ENCODE results near the gene RFESD.

Gene RFESD

GRCh38 chr5:95619514-95620029, 27.0 kb upstream of the RFESD start:
- H4K20me1 ChIP-seq (ENCODE audit: insufficient read depth, low read length), result no peaks in the 10 kb centered on the region
- TF ChIP-seq, protein P1, sequence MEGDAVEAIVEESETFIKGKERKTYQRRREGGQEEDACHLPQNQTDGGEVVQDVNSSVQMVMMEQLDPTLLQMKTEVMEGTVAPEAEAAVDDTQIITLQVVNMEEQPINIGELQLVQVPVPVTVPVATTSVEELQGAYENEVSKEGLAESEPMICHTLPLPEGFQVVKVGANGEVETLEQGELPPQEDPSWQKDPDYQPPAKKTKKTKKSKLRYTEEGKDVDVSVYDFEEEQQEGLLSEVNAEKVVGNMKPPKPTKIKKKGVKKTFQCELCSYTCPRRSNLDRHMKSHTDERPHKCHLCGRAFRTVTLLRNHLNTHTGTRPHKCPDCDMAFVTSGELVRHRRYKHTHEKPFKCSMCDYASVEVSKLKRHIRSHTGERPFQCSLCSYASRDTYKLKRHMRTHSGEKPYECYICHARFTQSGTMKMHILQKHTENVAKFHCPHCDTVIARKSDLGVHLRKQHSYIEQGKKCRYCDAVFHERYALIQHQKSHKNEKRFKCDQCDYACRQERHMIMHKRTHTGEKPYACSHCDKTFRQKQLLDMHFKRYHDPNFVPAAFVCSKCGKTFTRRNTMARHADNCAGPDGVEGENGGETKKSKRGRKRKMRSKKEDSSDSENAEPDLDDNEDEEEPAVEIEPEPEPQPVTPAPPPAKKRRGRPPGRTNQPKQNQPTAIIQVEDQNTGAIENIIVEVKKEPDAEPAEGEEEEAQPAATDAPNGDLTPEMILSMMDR (IDR thresholded peaks at IDR 0.05; ENCODE audit: low read depth, low read length), result no peak
- H3K4me2 ChIP-seq (ENCODE audit: low read length), result no peak overlapping the region
- H3K27ac ChIP-seq (ENCODE audit: low read length), result no peak overlapping the region
- H3K4me1 ChIP-seq (ENCODE audit: low read length), result peaks cover 18% of the 10 kb centered on the region
- H3K79me2 ChIP-seq (ENCODE audit: low read length), result no peaks in the 10 kb centered on the region
- no peaks in the 10 kb centered on the region for H3K27me3 ChIP-seq (ENCODE audit: low read depth, low read length)
- no peak overlapping the region for H2AFZ ChIP-seq (ENCODE audit: low read depth, low read length)
- H3K9ac ChIP-seq (ENCODE audit: low read length), result no peak overlapping the region
- no peaks in the 10 kb centered on the region for H3K9me3 ChIP-seq (ENCODE audit: insufficient read depth, low read length)
- H3K36me3 ChIP-seq (replicated peaks; ENCODE audit: low read depth, low read length), result no peaks in the 10 kb centered on the region
- H3K4me3 ChIP-seq (ENCODE audit: low read length), result no peak overlapping the region

DNA sequence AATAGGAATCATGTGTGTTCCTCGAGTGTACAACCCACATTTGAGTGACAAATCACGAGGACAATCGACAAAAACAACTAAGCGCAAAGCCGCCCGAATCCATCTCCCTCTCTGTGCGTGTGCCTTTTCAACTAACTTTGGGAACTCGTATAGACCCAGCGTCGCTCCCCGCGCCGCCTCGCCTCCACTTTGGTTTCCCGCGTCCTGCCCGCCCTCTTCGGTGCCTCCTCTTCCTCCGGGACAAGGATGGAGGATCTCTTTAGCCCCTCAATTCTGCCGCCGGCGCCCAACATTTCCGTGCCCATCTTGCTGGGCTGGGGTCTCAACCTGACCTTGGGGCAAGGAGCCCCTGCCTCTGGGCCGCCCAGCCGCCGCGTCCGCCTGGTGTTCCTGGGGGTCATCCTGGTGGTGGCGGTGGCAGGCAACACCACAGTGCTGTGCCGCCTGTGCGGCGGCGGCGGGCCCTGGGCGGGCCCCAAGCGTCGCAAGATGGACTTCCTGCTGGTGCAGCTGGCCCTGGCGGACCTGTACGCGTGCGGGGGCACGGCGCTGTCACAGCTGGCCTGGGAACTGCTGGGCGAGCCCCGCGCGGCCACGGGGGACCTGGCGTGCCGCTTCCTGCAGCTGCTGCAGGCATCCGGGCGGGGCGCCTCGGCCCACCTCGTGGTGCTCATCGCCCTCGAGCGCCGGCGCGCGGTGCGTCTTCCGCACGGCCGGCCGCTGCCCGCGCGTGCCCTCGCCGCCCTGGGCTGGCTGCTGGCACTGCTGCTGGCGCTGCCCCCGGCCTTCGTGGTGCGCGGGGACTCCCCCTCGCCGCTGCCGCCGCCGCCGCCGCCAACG, 26.3 kb upstream of the RFESD start, which contains the start of gene GPR150:
GPR150 (plus strand) TSS at position 58 of the 840 bp plus-strand sequence; CDS start at position 247, 189 bp downstream.
- Histone ChIP-seq H3K9me3 (ENCODE audit: insufficient read depth, low read length) (no peaks in the 10 kb centered on the region), H3K36me3 (replicated peaks; ENCODE audit: low read depth, low read length) (no peaks in the 10 kb centered on the region), H3K27ac (ENCODE audit: low read length) (no peak within 1 kb of the TSS), H3K79me2 (ENCODE audit: low read length) (no peaks in the 10 kb centered on the region), H3K27me3 (ENCODE audit: low read depth, low read length) (no peaks in the 10 kb centered on the region), H3K9ac (ENCODE audit: low read length) (no peak within 1 kb of the TSS), H4K20me1 (ENCODE audit: insufficient read depth, low read length) (no peaks in the 10 kb centered on the region), H3K4me2 (ENCODE audit: low read length) (no peak within 1 kb of the TSS), H3K4me1 (ENCODE audit: low read length) (peaks cover 11% of the 10 kb centered on the region), H2AFZ (ENCODE audit: low read depth, low read length) (no peak within 1 kb of the TSS), H3K4me3 (ENCODE audit: low read length) (no peak within 1 kb of the TSS)
- no peak for TF ChIP-seq EZH2phosphoT487 (IDR thresholded peaks at IDR 0.05; ENCODE audit: low read depth)
- TF ChIP-seq, protein P1 (IDR thresholded peaks at IDR 0.05; ENCODE audit: low read depth, low read length), result no peak

DNA sequence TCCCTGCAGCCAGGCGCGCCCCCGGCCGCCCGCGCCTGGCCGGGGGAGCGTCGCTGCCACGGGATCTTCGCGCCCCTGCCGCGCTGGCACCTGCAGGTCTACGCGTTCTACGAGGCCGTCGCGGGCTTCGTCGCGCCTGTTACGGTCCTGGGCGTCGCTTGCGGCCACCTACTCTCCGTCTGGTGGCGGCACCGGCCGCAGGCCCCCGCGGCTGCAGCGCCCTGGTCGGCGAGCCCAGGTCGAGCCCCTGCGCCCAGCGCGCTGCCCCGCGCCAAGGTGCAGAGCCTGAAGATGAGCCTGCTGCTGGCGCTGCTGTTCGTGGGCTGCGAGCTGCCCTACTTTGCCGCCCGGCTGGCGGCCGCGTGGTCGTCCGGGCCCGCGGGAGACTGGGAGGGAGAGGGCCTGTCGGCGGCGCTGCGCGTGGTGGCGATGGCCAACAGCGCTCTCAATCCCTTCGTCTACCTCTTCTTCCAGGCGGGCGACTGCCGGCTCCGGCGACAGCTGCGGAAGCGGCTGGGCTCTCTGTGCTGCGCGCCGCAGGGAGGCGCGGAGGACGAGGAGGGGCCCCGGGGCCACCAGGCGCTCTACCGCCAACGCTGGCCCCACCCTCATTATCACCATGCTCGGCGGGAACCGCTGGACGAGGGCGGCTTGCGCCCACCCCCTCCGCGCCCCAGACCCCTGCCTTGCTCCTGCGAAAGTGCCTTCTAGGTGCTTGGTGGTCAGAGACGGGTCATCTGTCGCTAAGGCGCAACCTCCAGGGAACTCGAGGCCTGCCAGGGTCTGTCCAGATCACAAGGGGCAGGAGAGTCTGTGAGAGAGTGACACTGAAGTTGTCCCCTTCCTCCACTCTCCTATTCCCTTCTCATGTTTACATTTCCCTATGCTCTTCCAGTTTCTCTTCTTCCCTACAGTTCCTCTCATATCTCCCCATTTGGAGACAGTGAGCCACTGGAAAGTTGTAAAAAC, 25.4 kb upstream of the RFESD start:
- no peaks in the 10 kb centered on the region for H3K27me3 ChIP-seq (ENCODE audit: low read depth, low read length)
- no peak overlapping the region for H3K4me2 ChIP-seq (ENCODE audit: low read length)
- H4K20me1 ChIP-seq (ENCODE audit: insufficient read depth, low read length), result no peaks in the 10 kb centered on the region
- H3K9me3 ChIP-seq (ENCODE audit: insufficient read depth, low read length), result no peaks in the 10 kb centered on the region
- peaks cover 9% of the 10 kb centered on the region for H3K4me1 ChIP-seq (ENCODE audit: low read length)
- no peak overlapping the region for H3K27ac ChIP-seq (ENCODE audit: low read length)
- no peaks in the 10 kb centered on the region for H3K36me3 ChIP-seq (replicated peaks; ENCODE audit: low read depth, low read length)
- H3K79me2 ChIP-seq (ENCODE audit: low read length), result no peaks in the 10 kb centered on the region
- no peak for TF ChIP-seq EZH2phosphoT487 (IDR thresholded peaks at IDR 0.05; ENCODE audit: low read depth)
- TF ChIP-seq, protein P1 (IDR thresholded peaks at IDR 0.05; ENCODE audit: low read depth, low read length), result no peak
- no peak overlapping the region for H3K4me3 ChIP-seq (ENCODE audit: low read length)
- H2AFZ ChIP-seq (ENCODE audit: low read depth, low read length), result no peak overlapping the region
- no peak overlapping the region for H3K9ac ChIP-seq (ENCODE audit: low read length)
